Loucy (cell line): ENCODE measurements around the gene CSF1.

ENCODE experiments used
- H2AFZ ChIP-seq: fragments of 200-600 bp; sonication (generic); 2 replicates; pipeline ENCODE4 v1.6.0; 2016; ENCODE audit warnings: antibody characterized with exemption, mild to moderate bottlenecking, low read length, moderate library complexity
- H3F3A ChIP-seq: fragments of 200-600 bp; 2 replicates; pipeline ENCODE4 v1.6.0; 2016; ENCODE audit warnings: antibody characterized with exemption, low read depth, mild to moderate bottlenecking
- H3K27me3 ChIP-seq: fragments of 200-600 bp; sonication (generic); 2 replicates; pipeline ENCODE4 v1.6.1; 2014; ENCODE audit warnings: low read length, mild to moderate bottlenecking; ENCODE audit not compliant: insufficient read depth, poor library complexity, severe bottlenecking
- H3K36me3 ChIP-seq: fragments of 200-600 bp; sonication (generic); 2 replicates; pipeline ENCODE4 v1.6.1; 2016; ENCODE audit warnings: low read length; ENCODE audit not compliant: insufficient read depth
- H3K4me1 ChIP-seq: fragments of 200-600 bp; sonication (generic); 2 replicates; pipeline ENCODE4 v1.5.1; 2014; ENCODE audit warnings: low read length, mild to moderate bottlenecking; ENCODE audit not compliant: insufficient read depth, poor library complexity, severe bottlenecking
- H3K4me2 ChIP-seq: fragments of 200-600 bp; sonication (generic); 2 replicates; pipeline ENCODE4 v1.6.0; 2014; ENCODE audit warnings: antibody characterized with exemption, low read length, low read depth, mild to moderate bottlenecking; ENCODE audit not compliant: poor library complexity, severe bottlenecking
- H3K4me3 ChIP-seq: fragments of 200-600 bp; sonication (generic); 2 replicates; pipeline ENCODE4 v1.5.1; 2014; ENCODE audit warnings: low read length, mild to moderate bottlenecking, mixed read lengths; ENCODE audit not compliant: poor library complexity, severe bottlenecking
- H3K79me2 ChIP-seq: fragments of 200-600 bp; sonication (generic); 2 replicates; pipeline ENCODE4 v1.6.1; 2014; ENCODE audit warnings: low read length; ENCODE audit not compliant: insufficient read depth
- H3K9ac ChIP-seq: fragments of 200-600 bp; sonication (generic); 2 replicates; pipeline ENCODE4 v1.6.0; 2014; ENCODE audit warnings: mild to moderate bottlenecking, low read depth, low read length, moderate library complexity; ENCODE audit not compliant: poor library complexity, severe bottlenecking
- H3K9me2 ChIP-seq: fragments of 200-600 bp; sonication (generic); replicated peaks from 2 replicates; pipeline ENCODE4 v1.6.1; 2016; ENCODE audit warnings: low read depth, low read length, mixed read lengths
- H3K9me3 ChIP-seq: fragments of 200-600 bp; sonication (generic); 2 replicates; pipeline ENCODE4 v1.6.1; 2014; ENCODE audit warnings: mild to moderate bottlenecking, antibody characterized with exemption, low read length, low read depth; ENCODE audit not compliant: insufficient read depth
- H4K20me1 ChIP-seq: fragments of 200-600 bp; sonication (generic); 2 replicates; pipeline ENCODE4 v1.6.0; 2014; ENCODE audit warnings: antibody characterized with exemption, low read length, mild to moderate bottlenecking; ENCODE audit not compliant: insufficient read depth, poor library complexity, severe bottlenecking
- CTCF ChIP-seq: fragments of 200-600 bp; sonication (generic); conservative IDR thresholded peaks from 2 replicates; pipeline ENCODE4 v1.5.1; 2014; ENCODE audit warnings: mild to moderate bottlenecking, antibody characterized with exemption, low read length
- EZH2phosphoT487 ChIP-seq: fragments of 200-600 bp; IDR thresholded peaks from 2 replicates; pipeline ENCODE4 v1.6.1; 2018; ENCODE audit warnings: antibody characterized with exemption, mild to moderate bottlenecking, moderate library complexity, borderline replicate concordance

Gene CSF1

GRCh38 chr1:109898842-109899241 is 11.8 kb upstream of the CSF1 start:
- no peaks in the 10 kb centered on the region for H3K79me2 ChIP-seq
- H3K9me2 ChIP-seq, result no peaks in the 10 kb centered on the region
- H3K9me3 ChIP-seq, result no peaks in the 10 kb centered on the region
- H3K4me1 ChIP-seq, result peaks cover 14% of the 10 kb centered on the region
- no peak overlapping the region for H3K9ac ChIP-seq
- H3K4me3 ChIP-seq, result no peak overlapping the region
- no peaks in the 10 kb centered on the region for H3K27me3 ChIP-seq
- no peak overlapping the region for H2AFZ ChIP-seq
- H3K4me2 ChIP-seq, result no peak overlapping the region
- H3K36me3 ChIP-seq, result no peaks in the 10 kb centered on the region
- TF ChIP-seq CTCF (no peak), EZH2phosphoT487 (no peak)
- no peaks in the 10 kb centered on the region for H3F3A ChIP-seq
- no peaks in the 10 kb centered on the region for H4K20me1 ChIP-seq

- no peaks in the 10 kb centered on the region for H3F3A ChIP-seq
- H3K4me3 ChIP-seq, result no peak overlapping the region
- peaks cover 13% of the 10 kb centered on the region for H3K4me1 ChIP-seq
- H4K20me1 ChIP-seq, result no peaks in the 10 kb centered on the region
- TF ChIP-seq EZH2phosphoT487, result no peak
- no peak for TF ChIP-seq CTCF
- no peaks in the 10 kb centered on the region for H3K27me3 ChIP-seq
- no peaks in the 10 kb centered on the region for H3K9me2 ChIP-seq
- H3K9me3 ChIP-seq, result no peaks in the 10 kb centered on the region
- H3K4me2 ChIP-seq, result no peak overlapping the region
- no peaks in the 10 kb centered on the region for H3K36me3 ChIP-seq
- H3K79me2 ChIP-seq, result no peaks in the 10 kb centered on the region
- H2AFZ ChIP-seq, result no peak overlapping the region
- H3K9ac ChIP-seq, result no peak overlapping the region
These were observed 9.5 kb upstream of the CSF1 start for GRCh38 chr1:109901141-109901523.

- TF ChIP-seq EZH2phosphoT487 (no peak), CTCF (no peak)
- H3K27me3 ChIP-seq, result no peaks in the 10 kb centered on the region
- H3K4me3 ChIP-seq, result no peak overlapping the region
- H3F3A ChIP-seq, result no peaks in the 10 kb centered on the region
- no peaks in the 10 kb centered on the region for H4K20me1 ChIP-seq
- H2AFZ ChIP-seq, result no peak overlapping the region
- peaks cover 13% of the 10 kb centered on the region for H3K4me1 ChIP-seq
- H3K36me3 ChIP-seq, result no peaks in the 10 kb centered on the region
- H3K9me3 ChIP-seq, result no peaks in the 10 kb centered on the region
- H3K79me2 ChIP-seq, result no peaks in the 10 kb centered on the region
- no peak overlapping the region for H3K4me2 ChIP-seq
- H3K9ac ChIP-seq, result no peak overlapping the region
- H3K9me2 ChIP-seq, result no peaks in the 10 kb centered on the region
These were observed 9.0 kb upstream of the CSF1 start for GRCh38 chr1:109901524-109902145.
